GM18526 (cell line): Measurements from ENCODE around the gene ATP13A4.

Source experiments
- POLR2A ChIP-seq: IDR thresholded peaks from 3 replicates; pipeline ENCODE4 v1.6.1; 2011; ENCODE audit not compliant: insufficient read length; ENCODE audit errors: extremely low read depth

Gene ATP13A4

GRCh38 chr3:193554811-193555210, at the start of gene ATP13A4:
Gene ATP13A4 (minus strand): TSS chr3:193554895. CDS start chr3:193554799, 96 bp downstream.
- no peak for TF ChIP-seq POLR2A

GRCh38 chr3:193599393-193599792, 44.7 kb upstream of the ATP13A4 start:
- no peak for TF ChIP-seq POLR2A

- TF ChIP-seq POLR2A = no peak
These were observed 43.5 kb upstream of the ATP13A4 start for GRCh38 chr3:193598202-193598601.

GRCh38 chr3:193595939-193596487, 41.3 kb upstream of the ATP13A4 start:
- no peak for TF ChIP-seq POLR2A

GRCh38 chr3:193594946-193595689, 40.4 kb upstream of the ATP13A4 start:
- no peak for TF ChIP-seq POLR2A

GRCh38 chr3:193593668-193594030, 39.0 kb upstream of the ATP13A4 start:
- TF ChIP-seq POLR2A = no peak

GRCh38 chr3:193592841-193593667, 38.4 kb upstream of the ATP13A4 start, which contains the start of gene OPA1:
Gene OPA1 (plus strand): TSS chr3:193593208. CDS start chr3:193593378, 170 bp downstream.
- peak; percentile 80 for TF ChIP-seq POLR2A

GRCh38 chr3:193590088-193590856, 35.6 kb upstream of the ATP13A4 start:
- TF ChIP-seq POLR2A = no peak

GRCh38 chr3:193589616-193590015, 34.9 kb upstream of the ATP13A4 start:
- no peak for TF ChIP-seq POLR2A

- no peak for TF ChIP-seq POLR2A
These were observed 34.4 kb upstream of the ATP13A4 start for GRCh38 chr3:193589129-193589528.

GRCh38 chr3:193586526-193586925, 31.8 kb upstream of the ATP13A4 start:
- TF ChIP-seq POLR2A = no peak

- TF ChIP-seq POLR2A = no peak
These were observed 30.8 kb upstream of the ATP13A4 start for GRCh38 chr3:193585530-193585929.

- no peak for TF ChIP-seq POLR2A
These were observed 19.9 kb upstream of the ATP13A4 start for GRCh38 chr3:193574488-193575070.

- no peak for TF ChIP-seq POLR2A
These were observed 18.9 kb upstream of the ATP13A4 start for GRCh38 chr3:193573403-193574191.
